HG02623 (cell line): Measurements from ENCODE around the gene NKX1-1.
"Not testable (repeated sequence)": the region's sequence is repeated elsewhere in the genome, so short reads cannot be mapped to it uniquely, and the experiment has no call there.

Experiments
- ATAC-seq: cut with Tn5 transposase; IDR thresholded peaks from one replicate; pipeline ENCODE4 v1.9.1; 2021; ENCODE audit warnings: moderate library complexity; ENCODE audit not compliant: unreplicated experiment

The NKX1-1 gene

DNA sequence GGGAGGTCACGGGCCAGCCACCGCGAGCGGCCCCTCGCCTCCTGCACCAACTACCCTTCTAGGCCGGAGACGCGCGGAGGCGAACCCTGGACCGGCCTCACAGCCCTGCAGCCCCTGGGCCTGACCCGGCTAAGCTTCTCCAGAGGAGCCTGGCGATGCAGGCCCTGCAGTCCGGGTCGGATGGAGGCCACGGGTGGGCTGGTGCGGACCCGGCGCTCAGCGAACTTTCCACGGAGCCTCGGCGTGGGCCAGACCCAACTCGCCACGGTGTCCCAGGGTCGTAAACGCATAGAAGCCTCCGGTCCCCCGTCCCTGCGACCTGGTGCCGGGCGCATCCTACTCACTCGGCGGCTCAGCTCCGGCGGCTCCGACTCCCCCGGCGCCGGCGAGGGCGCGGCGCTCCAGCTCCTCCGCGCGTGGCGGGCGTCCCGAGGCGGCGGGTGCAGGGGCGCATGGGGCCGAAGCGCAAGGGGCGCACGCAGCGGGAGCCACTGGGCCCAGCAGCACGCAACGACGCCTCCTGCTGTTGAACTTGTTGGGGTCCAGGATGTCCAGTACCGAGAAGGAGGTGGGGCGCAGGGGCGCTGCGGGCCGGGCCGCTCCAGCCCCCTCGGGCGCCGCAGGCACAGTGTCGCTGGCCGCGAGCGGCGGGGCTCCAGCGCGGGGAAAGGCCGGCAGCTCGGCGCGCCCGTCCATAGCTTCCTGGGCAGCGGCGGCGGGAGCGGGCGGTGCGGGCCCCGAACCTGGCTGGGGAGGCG is 427 bp downstream of the NKX1-1 start:
- no peak for ATAC-seq

DNA sequence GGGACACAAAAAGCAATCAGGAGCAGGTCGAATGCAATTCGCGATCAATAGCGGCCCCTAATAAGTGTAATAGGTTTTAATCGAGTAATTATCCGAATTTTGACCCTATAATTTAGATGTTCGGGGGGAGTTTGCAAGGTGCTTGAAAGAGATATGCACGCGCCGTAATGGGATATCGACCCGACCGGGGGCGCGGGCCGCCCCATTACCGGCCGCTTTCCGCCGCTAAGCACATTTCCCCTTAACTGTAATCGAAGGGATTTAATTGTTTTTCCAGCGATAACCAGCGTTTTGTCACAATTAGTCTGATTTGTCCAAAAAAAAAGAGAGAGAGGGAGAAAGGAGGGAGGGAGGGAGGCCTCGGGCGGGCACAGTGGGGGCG is 997 bp downstream of the NKX1-1 start:
- ATAC-seq, result no peak

DNA sequence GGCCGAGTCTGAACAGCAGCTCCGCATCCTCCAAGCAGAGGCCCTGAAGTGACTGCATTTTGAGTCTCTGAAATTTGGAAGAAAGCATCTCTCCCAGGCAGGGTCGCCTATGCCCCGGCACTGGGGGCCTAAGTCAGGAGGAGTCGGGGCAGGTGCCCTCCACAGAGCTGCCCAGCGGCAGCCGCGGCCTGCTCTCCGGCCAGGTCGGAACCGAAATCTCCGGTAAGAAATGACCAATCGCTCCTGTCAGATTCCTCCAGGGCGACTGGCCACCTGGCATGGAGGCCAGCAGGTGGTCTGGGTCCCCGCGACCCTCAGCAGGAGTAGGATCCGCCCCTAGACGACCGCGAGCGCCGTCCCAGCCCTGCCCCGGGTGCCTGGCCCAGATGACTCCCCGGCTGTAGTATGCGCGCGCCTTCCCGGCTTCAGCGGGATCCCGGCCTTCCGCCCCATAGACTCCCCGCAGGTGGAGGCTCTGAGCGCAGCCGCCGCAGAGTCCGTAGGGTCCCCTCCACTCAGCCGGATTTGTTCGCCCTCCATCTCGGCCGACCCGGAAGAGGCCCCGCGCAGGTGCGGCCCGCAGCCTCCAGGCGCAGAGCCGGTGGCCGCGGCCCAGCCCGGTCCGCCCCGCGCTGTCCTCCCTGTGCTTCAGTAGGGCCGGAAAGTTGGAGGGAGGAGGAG is 1.5 kb downstream of the NKX1-1 start:
- no peak for ATAC-seq

DNA sequence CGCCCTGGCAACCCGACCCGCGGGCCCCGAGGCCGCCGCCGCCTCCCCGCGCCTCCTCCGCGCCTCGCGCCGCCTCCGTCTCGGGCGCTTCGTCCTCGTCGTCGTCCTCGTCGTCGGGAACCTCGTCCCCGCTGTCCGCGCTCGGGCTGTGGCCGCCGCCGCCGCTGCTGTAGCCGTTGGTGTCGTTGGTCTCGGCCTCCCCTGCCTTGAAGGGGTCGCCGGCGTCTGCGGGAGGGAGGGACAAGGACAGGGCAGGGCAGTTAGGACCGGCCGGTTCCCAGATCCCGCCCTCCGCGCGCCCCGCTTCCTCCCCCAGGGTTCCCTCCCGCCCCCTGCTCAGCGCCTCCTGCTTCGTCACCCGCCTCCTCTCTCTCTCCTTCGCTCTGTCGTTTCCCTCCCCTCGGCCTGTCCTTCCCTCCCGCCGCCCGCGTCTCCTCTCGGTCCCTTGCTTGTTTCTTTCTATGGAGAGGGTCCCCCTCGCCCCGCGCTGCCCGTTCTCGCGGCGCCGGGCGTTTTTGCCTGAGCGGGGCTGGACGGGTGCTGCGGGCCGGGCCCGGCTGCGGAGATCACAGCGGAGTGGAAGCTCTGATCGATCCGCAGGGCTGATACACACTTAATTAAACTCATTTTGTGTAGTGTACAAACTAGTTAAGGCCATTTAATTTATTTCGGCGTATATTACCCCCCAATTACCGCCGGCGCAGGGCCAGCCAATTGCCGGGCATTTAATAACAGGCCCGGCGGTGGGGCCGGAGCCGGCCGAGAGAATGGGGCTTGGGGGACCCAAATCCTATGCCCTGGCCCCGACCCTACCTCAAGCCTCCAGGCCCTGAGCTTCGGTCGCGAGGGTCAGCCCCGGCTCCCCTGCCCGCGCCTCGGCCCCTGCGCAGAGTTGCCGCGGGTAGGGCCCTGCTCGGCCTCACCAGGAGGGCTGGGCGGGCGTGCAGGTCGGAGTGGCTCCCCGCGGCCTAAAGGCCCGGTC is 2.4 kb downstream of the NKX1-1 start:
- no peak for ATAC-seq

DNA sequence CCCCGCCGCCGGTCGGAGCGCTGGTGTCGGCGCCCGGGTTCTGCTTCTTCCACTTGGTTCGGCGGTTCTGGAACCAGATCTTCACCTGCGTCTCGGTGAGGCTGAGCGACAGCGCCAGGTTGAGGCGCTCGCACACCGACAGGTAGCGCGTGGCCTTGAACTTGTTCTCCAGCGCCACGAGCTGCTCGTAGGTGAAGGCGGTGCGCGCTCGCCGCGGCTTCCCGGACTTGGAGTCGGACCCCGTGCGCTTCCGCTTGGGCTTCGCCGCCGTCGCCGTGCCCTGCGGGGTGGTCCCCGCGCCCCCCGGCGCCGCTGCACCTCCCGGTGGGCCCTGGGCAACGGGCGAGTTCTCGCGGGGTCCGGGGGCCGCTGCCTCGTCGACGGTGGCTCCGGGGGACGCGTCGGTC is 3.1 kb downstream of the NKX1-1 start:
- ATAC-seq, result no peak

DNA sequence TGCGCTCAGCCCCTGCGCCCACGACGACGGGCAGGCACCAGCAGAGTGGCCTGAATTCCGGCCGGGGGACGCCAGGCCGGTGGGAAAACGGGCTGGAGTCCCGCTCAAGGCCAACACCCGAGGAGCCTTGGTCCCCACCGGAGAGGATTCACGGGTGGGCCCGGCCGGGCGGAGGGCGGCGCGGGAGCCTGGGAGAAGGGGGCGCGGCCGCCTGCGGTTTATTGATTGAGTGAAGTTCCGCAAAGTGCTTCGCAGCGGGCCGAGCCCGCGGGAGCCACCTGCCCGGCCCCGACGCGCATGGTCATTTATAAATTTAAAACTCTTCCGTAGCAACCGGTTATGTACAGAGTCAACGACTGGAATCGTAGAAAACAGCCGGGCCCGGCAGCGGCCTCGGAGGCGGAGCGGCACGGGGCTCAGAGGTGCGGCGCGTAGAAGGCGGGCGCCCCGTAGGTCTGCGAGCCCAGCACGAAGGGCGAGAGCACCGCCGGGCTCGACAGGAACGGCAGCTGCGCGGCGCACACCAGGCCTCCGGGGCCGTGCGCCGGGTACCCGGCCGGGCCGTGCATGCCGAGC is 3.6 kb downstream of the NKX1-1 start:
- ATAC-seq, result no peak

DNA sequence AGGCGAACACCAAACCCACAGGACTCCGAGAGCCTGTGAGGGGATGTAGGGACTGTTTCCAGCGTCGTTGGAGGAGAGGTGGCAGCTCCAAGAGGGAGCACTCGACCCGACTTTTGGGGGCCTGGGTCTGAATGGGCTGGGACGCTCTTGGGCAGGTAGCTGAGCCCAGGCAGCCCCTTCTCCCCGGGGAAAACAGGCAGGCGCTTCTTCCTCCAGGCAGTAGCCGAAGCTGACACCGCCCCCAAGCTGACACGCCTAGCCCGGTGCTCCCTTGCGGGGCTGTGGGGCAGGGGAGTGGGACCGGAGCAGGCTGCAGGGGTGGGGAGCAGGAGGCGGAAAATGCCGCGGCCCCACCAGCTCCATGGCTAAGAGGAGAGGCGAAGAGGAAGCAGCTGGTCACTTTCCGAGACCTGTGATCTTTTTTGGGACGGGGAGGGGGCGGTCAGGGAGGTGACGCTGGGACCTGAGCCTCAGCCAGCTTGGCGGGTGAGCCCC is 4.2 kb downstream of the NKX1-1 start:
- ATAC-seq, result no peak

DNA sequence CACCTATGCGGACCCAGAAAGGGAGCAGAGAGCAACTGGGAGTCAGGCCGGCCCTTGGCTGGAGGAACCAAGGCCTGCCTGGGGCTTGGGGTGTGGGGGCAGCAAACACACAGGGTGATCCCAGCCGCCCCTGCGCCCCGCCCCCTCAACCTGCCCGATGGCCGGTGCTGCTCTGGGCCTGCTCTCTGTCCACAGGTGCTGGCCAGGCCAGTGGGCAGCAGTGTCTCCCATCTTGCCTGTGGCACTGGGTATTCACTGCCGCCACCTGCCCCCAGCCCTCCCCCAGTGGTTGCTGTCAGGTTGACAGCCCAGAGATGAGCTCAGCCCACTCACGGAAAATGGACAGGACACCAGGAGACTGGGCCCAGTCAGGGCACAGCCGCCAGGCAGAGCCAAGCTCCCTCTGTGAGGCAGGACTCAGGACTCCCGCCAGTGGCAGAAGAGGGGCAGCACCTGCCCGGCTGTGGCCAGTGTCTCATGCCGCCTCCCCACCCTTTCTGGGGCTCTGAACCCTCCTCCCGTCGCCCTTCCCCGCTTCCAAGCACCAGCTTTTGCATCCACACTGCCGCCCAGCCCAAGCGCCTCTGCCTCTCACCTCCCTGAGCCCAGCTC is 4.7 kb downstream of the NKX1-1 start:
- no peak for ATAC-seq

DNA sequence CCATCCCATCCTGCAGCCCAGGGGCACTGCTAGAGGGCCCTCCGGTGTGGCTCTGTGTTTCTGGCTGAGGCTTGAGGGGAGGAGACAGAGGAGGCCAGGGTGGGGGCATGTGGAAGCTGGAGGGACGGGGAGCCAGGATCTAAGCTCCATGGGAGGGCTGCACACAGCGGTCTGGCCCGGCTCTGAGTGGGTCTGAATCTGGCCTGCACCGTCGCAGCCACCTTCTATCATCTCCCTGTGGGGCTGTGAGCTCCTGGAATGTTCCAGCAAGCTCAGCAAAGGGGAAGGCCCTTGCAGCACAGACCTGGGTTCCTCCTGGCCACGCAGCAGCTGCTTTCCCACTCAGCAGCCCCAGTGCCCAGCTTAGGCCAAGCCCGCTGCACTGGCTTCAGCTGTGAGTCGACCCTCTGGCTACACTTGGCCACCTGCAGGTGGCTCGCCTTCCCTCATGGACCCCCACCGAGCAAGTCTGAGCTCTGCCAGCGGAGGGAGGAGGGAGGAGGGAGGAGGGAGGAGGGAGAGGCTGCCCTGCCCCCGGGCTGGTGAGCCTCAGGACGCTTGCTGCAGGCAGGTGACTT is 5.3 kb downstream of the NKX1-1 start:
- ATAC-seq, result no peak

DNA sequence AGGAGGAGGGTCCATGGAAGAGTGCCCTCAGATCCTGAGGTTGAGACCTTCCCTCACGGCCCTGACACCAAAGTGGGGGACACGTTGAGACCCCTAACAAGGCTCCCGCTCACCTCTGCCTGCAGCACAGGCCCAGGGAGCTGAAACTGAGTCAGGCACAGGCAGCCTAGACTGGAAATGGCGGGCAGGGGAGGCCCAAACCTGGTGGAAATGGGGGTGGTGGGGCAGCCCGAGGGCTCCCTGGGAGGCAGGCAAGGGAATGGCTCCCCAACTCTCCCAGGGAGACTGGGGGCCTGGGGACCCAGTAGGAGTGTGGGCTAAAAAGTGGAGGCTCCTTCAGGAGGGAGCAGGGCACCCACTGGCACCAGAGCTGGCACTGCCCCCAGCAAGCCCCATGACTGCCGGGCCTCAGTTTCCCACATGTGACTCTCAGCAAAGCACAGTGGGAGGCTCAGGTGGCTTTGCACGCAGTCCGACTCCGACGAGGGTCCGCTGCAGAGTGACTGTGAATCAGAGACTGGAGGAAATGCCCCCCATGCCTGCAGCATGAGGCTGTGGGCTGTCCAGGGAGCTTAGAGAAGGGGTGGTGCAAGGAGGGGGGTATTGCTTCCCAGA is 5.9 kb downstream of the NKX1-1 start:
- no peak for ATAC-seq

DNA sequence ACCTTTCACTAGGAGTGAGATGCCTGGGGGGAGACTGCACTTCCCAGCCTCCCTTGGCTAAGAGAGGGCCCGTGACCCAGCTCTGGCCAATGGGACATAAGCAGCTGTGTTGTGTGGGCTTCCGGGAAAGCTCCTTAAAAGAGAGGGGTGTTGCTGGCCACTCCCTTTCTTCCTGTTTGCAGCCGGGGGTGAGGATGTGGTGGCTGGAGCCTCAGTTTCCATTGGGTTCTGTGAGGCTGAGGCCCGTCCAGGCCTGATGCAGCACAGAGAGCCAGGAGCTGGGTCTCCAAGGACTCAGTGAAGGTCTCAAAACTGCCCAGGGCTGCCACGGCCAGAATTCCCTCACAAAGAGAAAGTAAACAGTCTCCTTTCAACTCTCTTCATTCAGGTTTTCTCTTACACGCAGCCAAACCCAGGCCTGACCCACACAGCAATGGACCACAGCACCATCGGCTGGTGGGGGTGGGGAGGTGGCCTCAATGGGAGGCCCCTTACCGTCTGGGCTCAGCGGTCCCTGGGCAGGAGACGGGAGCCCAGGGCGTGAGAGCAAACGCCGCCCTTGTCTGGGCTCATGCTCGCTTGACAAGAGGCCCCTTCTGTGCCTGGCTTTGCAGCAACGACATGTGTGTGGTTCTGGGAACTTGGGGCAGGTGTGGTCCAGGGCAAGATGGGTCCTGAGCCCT is 6.6 kb downstream of the NKX1-1 start:
- ATAC-seq, result no peak

DNA sequence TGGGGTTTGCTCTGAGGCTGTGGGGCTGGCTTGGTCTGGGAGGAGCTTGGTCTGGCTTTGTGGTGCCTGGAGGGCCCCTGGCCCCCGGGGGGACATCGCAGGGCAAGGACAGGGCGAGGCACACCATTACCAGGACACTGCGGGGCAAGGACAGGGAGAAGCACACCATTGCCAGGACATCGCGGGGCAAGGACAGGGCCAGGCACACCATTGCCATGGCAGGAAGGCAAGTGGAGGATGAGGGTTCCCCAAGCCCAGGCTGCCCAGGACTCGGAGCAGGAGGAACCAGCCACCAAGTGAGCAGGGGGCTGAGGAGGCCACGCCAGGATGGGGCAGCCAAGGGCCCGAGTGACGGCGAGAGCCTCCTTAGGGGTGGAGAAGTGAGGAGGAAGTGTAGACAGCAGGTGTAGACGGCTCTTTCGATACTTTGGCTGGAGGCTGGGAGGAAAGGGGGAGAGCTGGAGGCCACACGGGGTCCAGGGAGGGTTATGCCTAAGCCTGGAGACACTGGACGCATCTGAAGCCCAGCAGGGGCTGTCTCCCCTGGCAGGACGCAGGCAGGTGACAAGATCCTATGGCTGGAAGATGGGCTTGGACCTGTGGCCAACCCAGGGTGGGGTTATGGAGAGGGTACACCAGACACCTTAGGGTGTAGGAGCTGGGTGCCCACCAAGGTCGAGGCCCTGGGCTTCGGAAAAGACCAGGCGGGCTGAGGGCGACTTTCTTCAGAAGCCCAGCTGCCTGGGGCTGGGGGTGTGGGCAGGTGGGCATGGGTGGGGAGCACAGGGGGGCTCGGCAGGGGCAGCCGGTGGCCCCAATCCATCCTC is 7.3 kb downstream of the NKX1-1 start:
- no peak for ATAC-seq

DNA sequence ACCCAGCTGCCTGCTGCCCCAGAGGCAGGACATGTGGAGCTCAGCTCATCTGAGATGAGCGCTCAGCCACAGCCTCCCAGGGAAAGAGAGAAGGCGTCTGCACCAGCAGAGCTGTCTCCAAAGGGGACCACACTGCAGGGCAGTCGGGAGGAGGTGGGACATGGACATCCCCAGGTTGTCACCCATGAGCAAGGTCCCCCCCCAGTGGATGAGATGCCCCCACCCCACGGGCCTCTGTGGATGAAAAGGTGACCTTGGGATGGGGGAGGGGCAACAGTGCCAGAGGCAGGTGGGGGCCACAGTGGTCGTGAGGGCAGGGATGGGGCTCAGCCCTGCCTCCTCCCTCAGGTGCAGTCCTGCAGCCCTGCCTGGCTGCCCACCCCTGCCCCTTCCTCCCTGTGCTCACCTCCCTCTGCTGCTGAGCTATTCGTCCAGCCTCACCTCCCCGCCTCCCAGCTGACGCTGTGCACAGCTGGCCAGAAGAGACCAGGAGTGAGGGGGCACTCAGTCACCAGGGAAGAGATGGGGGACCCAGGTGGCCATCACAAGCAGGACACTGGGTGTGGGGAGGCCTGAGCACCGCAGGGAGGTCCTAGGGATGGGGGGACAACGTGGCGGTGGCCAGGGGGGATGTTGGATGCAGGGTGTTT is 9.3 kb downstream of the NKX1-1 start:
- ATAC-seq, result no peak

DNA sequence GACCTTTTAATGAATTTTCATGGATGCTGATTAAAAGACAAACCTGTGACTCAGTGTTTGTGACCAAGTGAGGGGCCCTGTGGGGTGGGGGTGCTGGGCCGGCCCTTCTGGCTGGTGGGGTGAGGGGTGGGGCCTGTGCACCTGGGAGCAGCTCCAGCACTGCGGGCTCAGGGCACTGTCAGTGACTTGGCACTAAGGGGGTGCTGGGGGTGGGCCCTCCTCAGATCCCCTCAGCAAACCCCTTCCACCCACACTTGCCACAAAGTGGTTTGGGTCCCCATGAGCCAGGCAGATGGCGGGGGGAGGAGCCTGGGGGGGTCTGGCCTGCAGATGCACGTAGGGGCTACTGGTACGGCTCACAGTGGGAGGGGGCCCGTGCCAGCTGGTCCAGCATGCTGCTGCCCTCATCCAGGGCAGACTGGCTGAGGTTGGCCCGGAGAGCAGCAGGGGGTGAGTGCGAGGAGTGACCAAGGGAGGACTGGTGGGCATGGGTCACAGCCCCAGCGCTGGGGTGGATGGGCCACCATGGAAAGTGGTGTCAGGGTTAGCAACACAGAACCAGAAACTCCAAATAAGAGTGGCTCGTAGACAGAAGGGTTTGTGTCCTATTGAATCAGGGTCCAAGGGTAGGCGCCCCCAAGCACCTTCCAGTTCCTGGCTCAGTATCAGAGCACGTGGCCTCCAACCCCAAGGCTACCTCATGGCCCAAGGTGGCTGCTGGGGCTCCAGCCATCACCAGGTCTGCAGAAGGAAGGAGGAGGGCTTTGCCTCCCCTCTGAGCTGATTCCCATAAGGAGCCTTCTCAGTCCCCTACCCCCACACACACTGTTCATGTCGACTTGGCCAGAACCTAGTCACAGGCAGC is 10.1 kb downstream of the NKX1-1 start:
- ATAC-seq, result no peak

DNA sequence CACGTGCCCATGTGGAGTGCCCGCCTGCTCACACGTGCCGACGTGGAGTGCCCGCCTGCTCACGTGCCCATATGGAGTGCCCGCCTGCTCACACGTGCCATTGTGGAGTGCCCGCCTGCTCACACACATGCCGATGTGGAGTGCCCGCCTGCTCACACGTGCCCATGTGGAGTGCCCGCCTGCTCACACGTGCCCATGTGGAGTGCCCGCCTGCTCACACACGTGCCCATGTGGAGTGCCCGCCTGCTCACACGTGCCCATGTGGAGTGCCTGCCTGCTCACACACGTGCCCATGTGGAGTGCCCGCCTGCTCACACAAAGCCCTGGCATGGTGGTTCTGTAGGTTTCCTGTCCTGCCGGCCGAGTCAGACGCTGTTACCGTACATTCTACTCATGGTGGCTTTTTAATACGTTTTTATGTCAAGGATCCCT is 10.8 kb downstream of the NKX1-1 start:
- not testable (repeated sequence) for ATAC-seq

DNA sequence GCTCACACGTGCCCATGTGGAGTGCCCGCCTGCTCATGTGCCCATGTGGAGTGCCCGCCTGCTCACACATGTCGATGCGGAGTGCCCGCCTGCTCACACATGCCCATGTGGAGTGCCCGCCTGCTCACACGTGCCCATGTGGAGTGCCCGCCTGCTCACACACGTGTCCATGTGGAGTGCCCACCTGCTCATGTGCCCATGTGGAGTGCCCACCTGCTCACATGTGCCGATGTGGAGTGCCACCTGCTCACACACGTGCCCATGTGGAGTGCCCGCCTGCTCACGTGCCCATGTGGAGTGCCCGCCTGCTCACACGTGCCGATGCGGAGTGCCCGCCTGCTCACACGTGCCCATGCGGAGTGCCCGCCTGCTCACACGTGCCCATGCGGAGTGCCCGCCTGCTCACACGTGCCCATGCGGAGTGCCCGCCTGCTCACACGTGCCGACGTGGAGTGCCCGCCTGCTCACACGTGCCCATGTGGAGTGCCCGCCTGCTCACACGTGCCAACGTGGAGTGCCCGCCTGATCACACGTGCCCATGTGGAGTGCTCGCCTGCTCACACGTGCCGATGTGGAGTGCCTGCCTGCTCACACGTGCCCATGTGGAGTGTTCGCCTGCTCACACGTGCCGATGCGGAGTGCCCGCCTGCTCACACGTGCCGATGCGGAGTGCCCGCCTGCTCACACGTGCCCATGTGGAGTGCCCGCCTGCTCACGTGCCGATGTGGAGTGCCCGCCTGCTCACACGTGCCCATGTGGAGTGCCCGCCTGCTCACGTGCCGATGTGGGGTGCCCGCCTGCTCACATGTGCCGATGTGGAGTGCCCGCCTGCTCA is 11.5 kb downstream of the NKX1-1 start:
- not testable (repeated sequence) for ATAC-seq
